GM18526 (cell line): ENCODE data around the gene RNF6.
A peak's percentile ranks its signal among the peaks of the same experiment; 100 is the strongest.

Source experiments
- POLR2A ChIP-seq: IDR thresholded peaks from 3 replicates; pipeline ENCODE4 v1.6.1; 2011; ENCODE audit not compliant: insufficient read length; ENCODE audit errors: extremely low read depth

The RNF6 gene

DNA sequence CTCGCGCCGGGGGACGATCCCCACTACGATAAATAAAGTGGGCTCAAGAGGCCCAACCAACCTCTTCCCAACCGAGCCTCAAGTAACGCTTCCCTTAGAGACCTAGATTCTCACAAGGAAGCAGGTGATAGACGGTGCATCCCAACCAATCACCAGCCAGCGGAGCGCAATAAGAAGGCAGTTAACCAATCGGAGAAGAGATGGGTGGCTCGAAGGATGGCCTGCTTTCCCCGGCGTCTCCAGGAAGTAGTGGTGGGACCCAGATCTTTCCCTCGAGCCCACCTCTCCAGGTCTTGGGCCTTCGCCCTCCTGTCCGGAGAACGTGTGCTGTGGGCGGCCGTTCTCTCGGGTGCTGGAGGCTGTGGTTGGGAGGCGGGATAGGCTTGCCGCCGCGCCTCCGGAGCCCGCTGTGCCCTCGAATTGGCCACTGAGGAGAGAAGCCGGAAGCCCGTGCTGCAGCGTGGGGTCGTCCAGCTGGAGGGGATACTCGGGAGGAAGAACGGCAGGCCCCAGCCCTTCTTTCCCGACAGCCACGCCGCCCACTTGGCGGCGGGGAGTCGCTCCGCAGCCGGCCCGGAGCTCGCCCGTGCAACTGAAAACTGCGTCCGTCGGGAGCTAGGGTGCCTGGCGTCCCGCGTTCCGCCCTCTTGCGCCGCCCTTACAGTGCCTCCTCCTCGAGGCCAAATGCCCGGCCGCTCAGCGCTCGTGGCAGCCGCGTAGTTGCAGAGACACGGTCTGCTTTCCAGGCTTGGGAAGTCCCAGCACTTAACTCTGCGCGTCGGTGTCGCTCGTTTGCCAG is at the start of gene RNF6:
Gene RNF6 (minus strand): TSS at position 594 of the 799 bp plus-strand sequence. CDS start 2,665 bp downstream, outside the sequence.
- peak; percentile 75 for TF ChIP-seq POLR2A

GRCh38 chr13:26270707-26271106 is 48.6 kb upstream of the RNF6 start:
- no peak for TF ChIP-seq POLR2A

GRCh38 chr13:26266311-26266710 is 44.2 kb upstream of the RNF6 start:
- no peak for TF ChIP-seq POLR2A

- TF ChIP-seq POLR2A = no peak
Observed at GRCh38 chr13:26262156-26262555, 40.0 kb upstream of the RNF6 start.

GRCh38 chr13:26259634-26260033 is 37.5 kb upstream of the RNF6 start:
- TF ChIP-seq POLR2A = no peak

DNA sequence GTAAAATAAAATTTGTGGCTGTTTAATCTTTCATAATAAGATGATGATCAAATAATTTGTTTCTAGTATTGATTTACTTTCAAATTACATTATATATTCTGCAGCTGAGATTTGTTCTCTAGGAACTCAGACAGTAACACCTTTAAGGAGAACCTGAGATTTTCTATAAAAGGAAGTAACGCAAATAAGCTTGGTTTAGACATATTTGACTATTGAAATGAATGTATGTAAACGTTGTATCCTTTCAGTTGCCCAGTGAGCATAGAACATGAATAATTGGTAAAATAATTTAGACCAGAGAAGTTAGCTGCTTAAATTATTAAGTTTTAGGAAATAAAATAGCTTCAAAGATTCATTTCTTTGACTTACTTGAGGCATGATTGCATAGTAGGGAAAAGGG is 34.9 kb upstream of the RNF6 start:
- TF ChIP-seq POLR2A = no peak

- TF ChIP-seq POLR2A = no peak
Observed at GRCh38 chr13:26255691-26256277, 33.7 kb upstream of the RNF6 start.

GRCh38 chr13:26255115-26255514 is 33.0 kb upstream of the RNF6 start:
- no peak for TF ChIP-seq POLR2A

- no peak for TF ChIP-seq POLR2A
Observed at GRCh38 chr13:26254583-26255111, 32.5 kb upstream of the RNF6 start.

GRCh38 chr13:26253787-26254582 is 31.9 kb upstream of the RNF6 start, which contains the start of gene CDK8:
Gene CDK8 (plus strand): TSS chr13:26254129. CDS start chr13:26254642, 513 bp downstream.
- peak; percentile 73 for TF ChIP-seq POLR2A

DNA sequence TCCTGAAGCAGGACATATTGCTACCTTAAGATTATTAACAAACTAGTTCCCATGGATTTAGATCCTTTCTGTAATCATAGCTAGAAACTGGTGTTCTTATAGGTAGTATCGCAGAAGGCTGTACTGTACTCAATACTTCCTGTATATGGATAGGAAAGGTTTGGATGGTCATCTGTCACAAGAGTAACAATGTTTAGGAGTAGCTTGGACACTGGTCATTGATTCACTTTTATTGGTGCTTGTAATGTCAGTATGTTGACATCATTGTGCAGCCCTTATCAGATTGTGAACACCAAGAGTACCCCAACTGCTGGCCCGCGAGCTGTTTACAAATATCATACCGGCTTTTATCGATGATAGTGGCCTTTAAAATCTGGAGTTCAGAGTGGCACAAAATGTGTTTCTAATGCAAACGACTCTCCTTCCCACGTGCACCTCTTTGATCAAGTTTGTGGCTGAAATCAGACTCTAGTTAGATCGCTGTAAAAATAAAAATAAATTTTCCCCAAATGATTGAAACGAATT is 31.2 kb upstream of the RNF6 start:
- no peak for TF ChIP-seq POLR2A

- TF ChIP-seq POLR2A = no peak
Observed at GRCh38 chr13:26249551-26249950, 27.4 kb upstream of the RNF6 start.

- no peak for TF ChIP-seq POLR2A
Observed at GRCh38 chr13:26247608-26248007, 25.5 kb upstream of the RNF6 start.

GRCh38 chr13:26247011-26247410 is 24.9 kb upstream of the RNF6 start:
- no peak for TF ChIP-seq POLR2A

DNA sequence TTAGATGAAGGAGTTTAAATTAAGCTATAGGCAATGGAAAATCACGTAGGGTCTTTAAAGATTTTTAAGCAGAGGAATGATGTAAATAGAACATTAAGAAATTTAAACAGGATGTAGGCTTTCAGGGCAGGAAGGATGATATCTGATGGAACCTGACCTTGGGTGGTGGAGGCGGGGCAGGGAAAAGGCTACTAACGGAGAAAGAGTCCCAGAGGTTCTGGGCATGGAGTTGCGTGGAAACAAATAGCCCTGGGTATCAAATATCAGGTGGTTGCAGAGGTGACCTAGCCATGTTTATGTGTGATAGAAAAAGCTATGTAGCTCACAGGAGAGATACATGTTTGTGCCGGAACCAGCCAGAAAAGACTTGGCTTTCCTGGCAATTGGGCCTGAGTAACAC is 24.0 kb upstream of the RNF6 start:
- no peak for TF ChIP-seq POLR2A

GRCh38 chr13:26236296-26236695 is 14.2 kb upstream of the RNF6 start:
- TF ChIP-seq POLR2A = no peak

DNA sequence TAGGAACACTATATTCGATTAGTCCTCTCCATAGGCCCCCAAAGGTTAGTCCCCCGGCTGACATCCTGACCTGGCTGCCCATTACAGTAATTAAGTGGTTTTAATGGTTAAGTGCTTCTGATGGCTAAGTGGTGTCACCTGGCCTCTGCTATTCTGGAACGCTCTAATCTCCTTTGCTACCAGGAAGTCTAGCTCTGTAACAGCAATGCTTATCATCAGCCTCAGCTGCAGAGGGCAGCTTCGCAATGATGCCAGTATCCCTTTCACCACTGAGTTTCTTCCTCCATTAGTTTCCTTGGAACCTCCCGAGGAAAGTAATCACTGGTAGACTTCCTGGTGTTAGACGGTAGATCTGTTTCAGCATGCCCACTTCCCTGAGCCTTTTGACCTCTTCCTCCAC is 8.6 kb upstream of the RNF6 start:
- TF ChIP-seq POLR2A = no peak
